GM13977 (cell line): ENCODE results near the gene TMEM213.

Experiments used
- DNase-seq: peaks from one replicate; pipeline ENCODE4 v3.0.0; 2012; ENCODE audit warnings: low spot score
- CTCF ChIP-seq: IDR thresholded peaks from 2 replicates; pipeline ENCODE4 v1.5.1; 2012; ENCODE audit warnings: mild to moderate bottlenecking, control low read depth; ENCODE audit not compliant: insufficient read depth; ENCODE audit errors: extremely low read depth, missing control alignments
- in situ Hi-C: fragments of 300-500 bp; cut with MboI; formaldehyde crosslinking; loops from one replicate; pipeline ENCODE4 v1.12.0; 2022; ENCODE audit warnings: low sequenced_read_pairs, low pct_unique_long_range_greater_than_20kb, mixed read lengths, inconsistent platforms; ENCODE audit not compliant: unreplicated experiment

TMEM213 gene

GRCh38 chr7:138797715-138798320 lies at the start of gene TMEM213, which contains the start of gene ATP6V0A4:
TMEM213 (plus strand) TSS chr7:138797994; CDS start chr7:138798105, 111 bp downstream.
ATP6V0A4 (minus strand) TSS chr7:138798196; CDS start chr7:138771247, 26,949 bp downstream.
- no peak for TF ChIP-seq CTCF
- in situ Hi-C loops = no loop called here
- DNase-seq = no peak

- DNase-seq = no peak
- in situ Hi-C loops = loop anchor here (25.0 kb wide), 4 partner anchors 286 to 1136 kb away; partner anchors contain the start of gene TRIM24
- TF ChIP-seq CTCF = no peak
Observed at GRCh38 chr7:138748666-138749065, 49.1 kb upstream of the TMEM213 start.

- no peak for DNase-seq
- TF ChIP-seq CTCF = no peak
- in situ Hi-C loops = loop anchor here (25.0 kb wide), 4 partner anchors 288 to 1138 kb away; partner anchors contain the start of gene TRIM24
Observed at GRCh38 chr7:138749960-138750359, 47.8 kb upstream of the TMEM213 start.

- TF ChIP-seq CTCF = no peak
- in situ Hi-C loops = no loop called here
- DNase-seq = no peak
Observed at GRCh38 chr7:138750473-138750872, 47.3 kb upstream of the TMEM213 start.

- no peak for TF ChIP-seq CTCF
- in situ Hi-C loops = no loop called here
- DNase-seq = no peak
Observed at GRCh38 chr7:138750901-138751464, 46.8 kb upstream of the TMEM213 start.

- in situ Hi-C loops = no loop called here
- TF ChIP-seq CTCF = no peak
- DNase-seq = no peak
Observed at GRCh38 chr7:138752518-138753149, 45.2 kb upstream of the TMEM213 start.
